Measurements from ENCODE around the gene GNPTG.

Gene GNPTG

GRCh38 chr16:1392826-1393225, 41.1 kb downstream of the GNPTG start:
- no peaks in the 10 kb centered on the region for H3K4me1 ChIP-seq (ENCODE audit: insufficient read depth, poor library complexity, severe bottlenecking)
- H3K27me3 ChIP-seq (ENCODE audit: insufficient read depth, poor library complexity, severe bottlenecking) = no peaks in the 10 kb centered on the region
- H3K36me3 ChIP-seq (ENCODE audit: low read depth) = no peaks in the 10 kb centered on the region
- H3K9me3 ChIP-seq (ENCODE audit: severe bottlenecking) = no peaks in the 10 kb centered on the region
- no peak overlapping the region for H3K4me3 ChIP-seq (ENCODE audit: severe bottlenecking)
- no peak overlapping the region for H3K27ac ChIP-seq (ENCODE audit: poor library complexity, severe bottlenecking)
- DNase-seq (ENCODE audit: low spot score) (no peak), ATAC-seq (ENCODE audit: low read depth) (no peak)
- TF ChIP-seq CTCF (IDR thresholded peaks at IDR 0.05; ENCODE audit: poor library complexity, severe bottlenecking) = no peak

- H3K27ac ChIP-seq (ENCODE audit: poor library complexity, severe bottlenecking) = no peak overlapping the region
- H3K9me3 ChIP-seq (ENCODE audit: severe bottlenecking) = no peaks in the 10 kb centered on the region
- ATAC-seq (ENCODE audit: low read depth) = no peak
- H3K4me1 ChIP-seq (ENCODE audit: insufficient read depth, poor library complexity, severe bottlenecking) = no peaks in the 10 kb centered on the region
- no peak for TF ChIP-seq CTCF (IDR thresholded peaks at IDR 0.05; ENCODE audit: poor library complexity, severe bottlenecking)
- DNase-seq (ENCODE audit: low spot score) = peak; percentile 60
- no peaks in the 10 kb centered on the region for H3K27me3 ChIP-seq (ENCODE audit: insufficient read depth, poor library complexity, severe bottlenecking)
- no peak overlapping the region for H3K4me3 ChIP-seq (ENCODE audit: severe bottlenecking)
- no peaks in the 10 kb centered on the region for H3K36me3 ChIP-seq (ENCODE audit: low read depth)
These were observed 42.0 kb downstream of the GNPTG start for GRCh38 chr16:1393613-1394176.

GRCh38 chr16:1394367-1394951, 42.7 kb downstream of the GNPTG start:
- H3K36me3 ChIP-seq (ENCODE audit: low read depth) = no peaks in the 10 kb centered on the region
- DNase-seq (ENCODE audit: low spot score) = no peak
- ATAC-seq (ENCODE audit: low read depth) = no peak
- H3K27me3 ChIP-seq (ENCODE audit: insufficient read depth, poor library complexity, severe bottlenecking) = no peaks in the 10 kb centered on the region
- H3K4me3 ChIP-seq (ENCODE audit: severe bottlenecking) = no peak overlapping the region
- H3K9me3 ChIP-seq (ENCODE audit: severe bottlenecking) = no peaks in the 10 kb centered on the region
- H3K4me1 ChIP-seq (ENCODE audit: insufficient read depth, poor library complexity, severe bottlenecking) = no peaks in the 10 kb centered on the region
- no peak for TF ChIP-seq CTCF (IDR thresholded peaks at IDR 0.05; ENCODE audit: poor library complexity, severe bottlenecking)
- H3K27ac ChIP-seq (ENCODE audit: poor library complexity, severe bottlenecking) = no peak overlapping the region

- ATAC-seq (ENCODE audit: low read depth) (no peak), DNase-seq (ENCODE audit: low spot score) (no peak)
- no peaks in the 10 kb centered on the region for H3K9me3 ChIP-seq (ENCODE audit: severe bottlenecking)
- no peak overlapping the region for H3K27ac ChIP-seq (ENCODE audit: poor library complexity, severe bottlenecking)
- no peaks in the 10 kb centered on the region for H3K27me3 ChIP-seq (ENCODE audit: insufficient read depth, poor library complexity, severe bottlenecking)
- no peak overlapping the region for H3K4me3 ChIP-seq (ENCODE audit: severe bottlenecking)
- H3K36me3 ChIP-seq (ENCODE audit: low read depth) = no peaks in the 10 kb centered on the region
- no peaks in the 10 kb centered on the region for H3K4me1 ChIP-seq (ENCODE audit: insufficient read depth, poor library complexity, severe bottlenecking)
- TF ChIP-seq CTCF (IDR thresholded peaks at IDR 0.05; ENCODE audit: poor library complexity, severe bottlenecking) = no peak
These were observed 43.8 kb downstream of the GNPTG start for GRCh38 chr16:1395444-1396031.

GRCh38 chr16:1397779-1398178, 46.0 kb downstream of the GNPTG start:
- no peaks in the 10 kb centered on the region for H3K9me3 ChIP-seq (ENCODE audit: severe bottlenecking)
- no peaks in the 10 kb centered on the region for H3K27me3 ChIP-seq (ENCODE audit: insufficient read depth, poor library complexity, severe bottlenecking)
- ATAC-seq (ENCODE audit: low read depth) (no peak), DNase-seq (ENCODE audit: low spot score) (no peak)
- H3K36me3 ChIP-seq (ENCODE audit: low read depth) = no peaks in the 10 kb centered on the region
- H3K27ac ChIP-seq (ENCODE audit: poor library complexity, severe bottlenecking) = no peak overlapping the region
- no peak for TF ChIP-seq CTCF (IDR thresholded peaks at IDR 0.05; ENCODE audit: poor library complexity, severe bottlenecking)
- no peaks in the 10 kb centered on the region for H3K4me1 ChIP-seq (ENCODE audit: insufficient read depth, poor library complexity, severe bottlenecking)
- no peak overlapping the region for H3K4me3 ChIP-seq (ENCODE audit: severe bottlenecking)

All from RWPE2 (cell line).